SH-SY5Y (cell line): ENCODE measurements around the gene ADARB2.

ENCODE experiments used
- GATA2 ChIP-seq: IDR thresholded peaks from 2 replicates; pipeline ENCODE4 v1.6.1; 2011; ENCODE audit warnings: mild to moderate bottlenecking, low read depth, low read length
- GATA3 ChIP-seq: IDR thresholded peaks from 2 replicates; pipeline ENCODE4 v1.6.1; 2011; ENCODE audit warnings: low read depth, mild to moderate bottlenecking, low read length, moderate library complexity

- TF ChIP-seq GATA2 = no peak
- TF ChIP-seq GATA3 = no peak
Observed at GRCh38 chr10:1524540-1524939, 212.8 kb downstream of the ADARB2 start.
